Activated naive CD4-positive, alpha-beta T cell treated with anti-CD3 and anti-CD28 coated beads, Interleukin-2, amount 50 U/mL, for 16 hours (primary cell): ENCODE results near the gene NLN.

Experiments used
- DNase-seq: peaks from one replicate; pipeline ENCODE4 v3.0.0-alpha.2; 2020

NLN gene

DNA sequence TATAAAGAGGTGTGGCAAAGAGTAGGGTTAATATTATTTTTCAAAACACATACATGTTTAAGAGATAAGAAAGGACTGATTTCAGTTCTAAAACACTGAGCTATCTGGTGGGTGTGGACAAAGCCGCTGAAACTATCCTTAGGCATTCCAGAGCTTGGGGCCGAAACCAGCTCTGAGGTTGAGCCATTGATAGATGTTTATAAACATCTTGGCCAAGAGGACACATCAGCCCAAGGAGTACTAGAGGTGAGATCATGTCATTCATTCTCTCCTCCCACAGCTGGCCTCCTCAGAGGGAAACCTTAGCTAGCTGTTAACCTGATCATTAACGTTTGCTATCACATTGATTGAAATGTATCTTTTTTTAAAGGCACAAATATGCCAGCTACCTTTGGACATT lies 89.9 kb downstream of the NLN start:
- no peak for DNase-seq

DNA sequence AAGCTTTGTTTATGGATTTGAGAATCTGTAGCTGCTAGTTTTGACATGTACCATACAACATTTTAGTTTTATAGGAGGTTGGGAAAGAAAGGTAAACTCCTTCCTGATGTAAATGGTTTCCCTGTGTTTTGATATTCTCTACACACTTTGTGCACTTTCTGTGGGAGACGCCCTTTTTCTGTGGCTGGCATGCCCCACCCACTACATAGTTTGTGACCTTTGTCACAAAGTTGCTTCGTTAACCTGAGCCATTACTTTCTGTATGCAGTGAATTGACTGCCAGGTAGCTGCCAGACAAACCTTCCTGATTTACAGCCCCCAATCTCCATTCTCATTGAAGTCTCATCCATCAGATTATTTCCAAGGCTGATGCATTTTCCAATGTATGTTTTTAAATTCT lies 90.6 kb downstream of the NLN start:
- DNase-seq: no peak

DNA sequence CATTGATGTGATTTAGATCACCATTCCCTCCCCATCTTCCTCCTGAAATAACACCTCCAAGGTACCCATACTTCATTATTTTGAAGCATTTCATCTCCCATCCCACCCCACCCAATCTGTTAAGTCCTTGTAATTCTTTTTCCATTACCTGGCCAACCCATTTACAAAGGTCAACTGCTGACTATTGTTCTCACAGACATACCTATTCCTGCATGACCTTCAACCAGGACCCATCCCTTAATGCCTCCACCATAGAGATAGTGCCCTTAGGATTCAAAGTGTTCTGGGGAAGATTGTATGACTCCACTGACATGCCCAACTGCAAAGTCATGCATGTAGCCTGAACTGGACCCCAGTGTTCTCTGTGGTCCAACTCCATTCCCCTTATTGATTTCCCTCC lies 91.2 kb downstream of the NLN start:
- no peak for DNase-seq

DNA sequence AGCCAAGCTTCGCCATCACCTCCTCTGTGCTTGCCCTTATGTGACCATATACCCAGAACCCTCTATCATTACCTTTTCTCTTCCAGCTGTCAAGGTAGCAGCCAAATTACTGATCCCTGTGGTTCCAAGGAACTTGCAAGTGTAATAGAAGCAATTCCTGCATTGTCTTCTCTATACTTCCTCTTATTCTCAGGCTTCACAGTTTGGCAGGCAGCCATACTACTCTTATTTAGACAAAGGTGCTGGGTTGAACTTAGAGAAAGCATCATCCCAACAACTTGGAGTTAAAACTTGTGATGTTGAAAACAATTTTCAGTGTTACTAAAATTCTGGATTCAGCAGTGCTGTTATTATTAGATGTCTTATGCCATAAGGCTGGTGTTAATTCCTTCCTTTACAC lies 93.2 kb downstream of the NLN start:
- DNase-seq: no peak

DNA sequence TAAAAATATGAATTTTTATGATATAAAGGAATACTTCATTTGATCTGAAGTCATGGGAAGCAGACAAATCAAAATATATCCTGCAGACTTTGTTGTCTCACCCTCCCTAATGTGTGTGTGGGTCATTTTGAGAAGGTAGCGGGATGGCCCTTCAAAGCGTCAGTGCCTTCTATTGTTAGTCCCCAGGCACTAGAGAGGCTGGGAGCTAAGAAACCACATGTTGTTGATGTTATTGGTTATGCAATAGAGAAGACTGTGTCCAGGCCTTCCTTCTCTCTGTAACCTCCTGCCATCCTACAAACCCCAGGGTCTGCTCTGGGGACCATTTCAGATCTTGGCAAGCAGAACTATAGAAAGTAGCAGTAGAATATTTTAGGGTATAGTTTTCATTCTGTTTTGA lies 94.7 kb downstream of the NLN start:
- DNase-seq: no peak

DNA sequence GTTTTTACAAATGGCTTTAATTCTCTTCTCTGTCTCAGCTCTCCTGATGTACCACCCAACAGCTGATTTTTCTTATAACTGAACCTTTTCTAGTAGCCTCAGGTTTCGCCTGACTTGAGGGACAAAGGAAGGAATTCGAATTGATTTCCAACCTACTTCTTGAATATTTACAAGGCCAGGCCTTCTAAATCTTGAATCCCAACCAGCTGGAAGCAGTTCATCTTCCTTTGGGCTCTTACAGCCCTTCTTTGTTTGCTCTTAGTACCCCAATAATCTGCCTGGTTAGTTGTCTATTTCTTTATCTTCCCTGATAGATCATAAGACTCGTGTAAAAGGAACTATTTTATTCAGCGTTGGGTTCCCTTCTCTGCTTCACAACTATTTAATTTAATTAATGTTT lies 95.9 kb downstream of the NLN start:
- DNase-seq: no peak

DNA sequence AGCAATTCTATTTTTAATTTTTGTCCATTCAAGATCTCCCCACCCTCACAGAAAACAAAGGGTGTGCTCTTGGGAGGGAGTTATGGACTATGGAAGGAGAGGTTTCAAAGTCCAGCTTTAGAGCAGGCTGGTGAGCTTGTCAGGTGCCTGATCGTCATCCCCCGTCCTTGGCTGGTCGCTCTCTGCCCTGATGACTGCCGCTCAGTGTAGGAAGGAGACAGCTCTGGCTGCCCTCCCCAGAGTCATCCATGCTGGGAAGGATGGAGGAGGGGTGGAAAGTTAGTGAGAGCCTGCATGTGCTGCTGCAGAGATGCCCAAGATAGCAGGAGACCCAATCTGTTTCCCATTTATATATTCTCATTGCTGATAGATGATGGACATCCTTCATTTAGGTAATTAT lies 96.6 kb downstream of the NLN start:
- DNase-seq: no peak

DNA sequence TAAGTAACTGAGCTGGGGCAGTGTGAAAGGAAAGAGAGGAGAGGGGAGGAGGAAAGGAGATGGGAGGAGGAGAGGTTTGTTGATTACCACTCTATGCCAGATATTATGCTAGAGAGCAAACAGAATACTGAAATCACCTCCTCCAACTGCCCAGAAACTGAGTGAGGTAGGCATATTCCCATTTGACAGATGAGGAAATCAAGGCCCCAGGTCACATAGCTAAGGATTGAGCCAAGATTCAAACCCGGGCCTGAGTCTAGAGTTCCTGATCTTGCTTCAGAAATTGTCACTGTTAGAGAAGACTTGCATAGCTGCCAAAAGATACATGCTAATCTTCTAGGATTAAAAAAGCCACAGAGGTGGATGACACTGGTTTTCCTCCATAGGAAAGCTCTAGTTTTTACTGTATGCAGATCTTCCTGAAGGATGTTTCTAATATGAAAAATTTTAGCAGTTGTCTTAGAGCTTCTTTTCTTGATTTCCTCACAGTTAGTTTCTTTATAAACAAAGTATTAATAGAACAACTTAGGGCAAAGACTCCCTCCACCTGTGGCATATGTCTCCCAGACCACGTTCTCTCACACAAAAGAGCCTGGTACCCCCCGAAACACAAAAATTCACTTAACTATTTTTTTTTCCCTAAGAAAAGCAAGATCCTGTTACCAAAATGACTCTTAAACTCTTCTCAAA lies 97.4 kb downstream of the NLN start:
- no peak for DNase-seq

DNA sequence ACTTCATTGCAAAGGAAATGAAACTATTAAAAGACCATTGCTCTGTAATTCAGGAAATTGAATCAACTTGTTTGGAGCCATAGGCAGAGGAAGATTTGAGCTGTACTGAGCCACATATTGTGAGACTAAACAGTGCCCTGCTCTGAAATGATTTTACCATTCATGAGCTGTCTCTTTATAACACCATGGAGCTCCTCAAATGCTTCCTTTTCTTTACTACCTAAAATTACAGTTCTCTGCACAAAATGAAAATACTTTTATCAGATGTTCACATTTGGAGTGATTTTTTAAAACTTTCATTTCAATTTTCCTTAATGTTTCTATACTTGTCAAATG lies 97.9 kb downstream of the NLN start:
- no peak for DNase-seq

DNA sequence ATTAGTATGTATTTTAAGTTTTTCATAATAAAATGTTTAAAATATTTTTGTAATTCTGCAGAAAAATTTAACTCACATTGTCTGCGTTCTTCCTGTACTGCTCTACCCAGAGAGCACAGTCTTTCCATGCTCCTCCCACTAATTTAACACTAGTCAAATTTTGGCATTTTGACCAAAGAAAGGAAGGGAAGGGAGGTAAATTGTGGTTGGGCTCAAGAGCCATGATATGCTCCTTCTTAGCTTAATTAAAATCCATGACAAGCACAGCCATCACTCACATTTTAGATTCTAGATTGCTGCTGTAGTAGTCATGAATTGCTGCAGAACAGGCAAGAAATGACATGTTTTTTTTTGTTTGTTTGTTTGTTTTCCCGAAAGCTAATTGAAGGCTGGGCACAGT lies 98.4 kb downstream of the NLN start:
- DNase-seq: no peak

DNA sequence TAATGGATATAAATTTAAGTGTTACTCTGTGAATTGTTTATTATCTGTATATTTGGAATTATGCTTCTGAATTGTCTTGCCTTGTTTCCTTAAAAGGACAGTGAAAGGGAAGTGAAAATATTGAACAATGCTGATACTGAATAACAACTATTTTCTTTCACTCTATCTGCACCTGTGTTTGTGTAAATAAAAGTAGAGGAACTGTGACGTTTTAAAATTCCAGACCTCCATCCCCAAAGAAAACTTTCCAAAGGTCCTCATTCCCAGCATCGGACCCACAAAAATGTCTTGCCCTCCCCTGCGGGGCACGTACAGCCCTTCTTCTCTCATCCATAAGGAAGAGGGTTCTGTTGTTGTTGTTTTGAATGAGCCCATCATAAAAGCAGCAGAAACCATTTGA lies 100.0 kb downstream of the NLN start:
- no peak for DNase-seq

DNA sequence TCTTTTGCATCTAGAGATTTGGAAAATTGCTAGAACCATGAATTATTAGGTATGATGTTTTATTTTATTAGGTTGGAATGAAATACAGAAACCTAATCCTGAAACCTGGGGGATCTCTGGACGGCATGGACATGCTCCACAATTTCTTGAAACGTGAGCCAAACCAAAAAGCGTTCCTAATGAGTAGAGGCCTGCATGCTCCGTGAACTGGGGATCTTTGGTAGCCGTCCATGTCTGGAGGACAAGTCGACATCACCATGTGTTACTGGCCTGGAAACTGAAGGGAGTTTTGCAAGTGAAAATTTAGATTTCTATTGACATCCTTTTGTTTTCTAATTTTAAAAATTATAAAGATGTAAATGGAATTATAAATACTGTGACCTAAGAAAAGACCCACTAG lies 100.7 kb downstream of the NLN start:
- DNase-seq: no peak

DNA sequence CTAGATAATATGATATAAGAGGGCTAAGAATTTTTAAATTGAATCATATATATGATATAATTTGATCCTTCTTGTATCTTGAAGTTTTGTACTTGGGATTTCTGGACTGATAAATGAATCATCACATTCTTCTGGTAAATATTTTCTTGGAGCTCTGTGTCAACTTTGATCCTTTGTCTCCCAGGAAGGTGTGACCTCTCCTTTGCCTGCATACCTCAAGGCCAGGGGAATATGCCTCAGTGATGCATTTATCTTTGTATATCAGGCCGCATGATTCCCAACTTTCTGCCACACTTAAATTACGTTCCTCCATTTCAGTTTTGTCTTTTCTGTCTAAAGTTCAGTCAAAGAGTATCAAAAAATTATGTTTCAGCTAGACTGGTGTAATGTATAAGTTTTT lies 101.2 kb downstream of the NLN start:
- DNase-seq: no peak

DNA sequence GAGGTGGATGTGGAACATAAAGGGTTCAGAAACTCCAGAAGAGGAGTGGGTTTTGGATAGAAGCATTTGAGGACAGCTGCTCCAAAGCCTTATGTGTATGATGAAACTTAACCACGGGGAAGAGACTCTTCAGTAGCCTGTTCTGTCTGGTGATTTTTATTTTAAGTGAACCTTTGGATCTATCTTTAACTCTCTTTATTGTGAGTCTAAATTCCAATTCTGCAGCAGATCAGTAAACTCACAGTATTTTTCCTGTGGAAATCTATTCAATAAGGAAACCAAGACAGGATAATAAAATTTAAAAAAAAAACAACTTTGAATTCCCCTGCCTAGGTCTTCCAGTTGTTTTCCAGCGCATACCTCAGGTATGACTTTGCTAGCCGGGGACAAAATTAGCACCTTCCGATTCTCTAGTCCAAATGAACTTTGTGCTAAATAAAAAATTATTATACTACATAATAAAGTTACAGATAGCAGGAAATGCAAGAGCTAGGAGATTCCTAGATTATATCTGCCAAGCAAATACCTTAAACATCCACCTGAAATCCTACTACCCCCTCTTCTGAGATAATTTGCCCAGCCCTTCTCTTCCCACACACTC lies 101.9 kb downstream of the NLN start:
- DNase-seq: no peak

DNA sequence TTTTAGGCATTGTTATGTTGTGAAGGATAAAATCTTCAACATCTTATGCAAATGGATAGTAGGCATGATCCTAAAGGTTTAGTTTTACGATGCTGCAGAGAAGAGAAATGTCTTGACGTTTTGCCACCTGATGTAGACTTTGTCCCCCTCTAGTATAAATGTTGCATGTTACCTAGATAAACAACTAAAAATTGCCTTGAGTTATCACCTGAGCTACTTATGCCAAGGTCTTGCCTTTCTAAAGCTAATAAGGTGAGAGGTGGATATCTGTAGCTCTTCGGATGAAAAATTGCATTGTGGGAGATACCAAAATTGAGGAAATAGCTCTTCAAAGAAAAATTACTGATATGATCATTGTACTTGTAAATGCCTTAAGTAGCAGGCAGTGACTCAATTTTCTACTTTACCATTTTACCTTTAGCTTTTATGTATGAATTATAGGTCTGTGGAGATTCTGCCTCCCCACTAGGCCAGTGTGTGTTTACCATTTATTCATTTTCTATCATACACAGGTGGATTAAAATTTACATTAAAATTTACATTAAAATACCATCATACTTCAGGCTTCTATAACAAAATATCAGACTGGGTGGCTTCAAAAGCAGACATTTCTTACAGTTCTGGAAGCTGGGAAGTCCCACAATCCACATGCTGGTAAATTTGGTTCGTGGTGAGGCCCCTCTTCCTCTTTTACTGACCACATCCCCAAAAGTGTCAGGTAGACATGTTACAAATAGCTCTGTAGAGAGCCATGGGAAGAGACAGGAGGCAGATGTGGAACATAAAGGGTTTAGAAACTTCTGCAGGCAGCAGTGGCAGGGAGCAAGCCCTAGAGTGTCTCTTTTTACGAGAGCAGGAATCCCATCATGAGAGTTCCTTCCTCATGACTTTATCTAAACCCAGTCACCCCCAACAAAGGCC lies 103.7 kb downstream of the NLN start:
- no peak for DNase-seq

DNA sequence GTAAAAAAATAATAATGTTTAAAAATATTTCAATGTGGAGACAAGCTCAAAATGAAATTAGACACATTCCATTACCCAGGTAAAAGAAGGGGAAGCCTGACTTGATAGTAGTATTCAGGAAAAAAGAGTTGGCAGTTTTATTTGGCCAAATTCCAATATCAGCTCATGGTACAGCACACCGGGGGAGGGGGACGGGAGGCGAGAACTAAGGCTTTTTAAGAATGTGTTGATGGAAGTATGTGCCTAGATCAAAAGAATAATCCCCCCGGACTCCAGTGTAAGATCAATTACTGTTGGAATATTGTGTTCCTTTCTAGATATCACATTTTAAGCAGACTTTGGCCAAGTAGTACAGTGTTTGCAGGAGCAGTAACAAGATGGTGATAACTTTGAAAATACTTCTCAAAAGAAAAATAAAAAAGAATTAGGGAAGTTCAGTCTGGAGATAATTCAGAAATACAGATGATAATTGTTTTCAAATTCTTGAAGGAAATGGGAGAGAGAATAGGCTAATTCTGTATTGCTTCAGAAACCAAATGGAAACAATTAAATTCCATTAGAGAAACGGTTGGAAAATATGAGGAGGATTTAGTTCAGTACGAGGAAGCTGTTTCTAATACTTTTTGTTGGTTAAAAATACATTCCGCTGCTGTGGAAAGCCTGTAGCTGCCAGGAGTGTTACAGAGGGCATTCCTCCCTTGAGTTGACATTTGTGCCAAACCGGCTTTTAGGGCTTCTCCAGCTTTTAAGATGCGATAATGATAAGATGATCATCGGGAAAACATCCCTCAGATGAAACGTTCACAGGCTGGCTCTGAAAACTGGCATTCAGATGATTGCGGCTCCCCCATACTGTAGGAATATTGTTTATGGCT lies 106.3 kb downstream of the NLN start:
- DNase-seq: no peak

DNA sequence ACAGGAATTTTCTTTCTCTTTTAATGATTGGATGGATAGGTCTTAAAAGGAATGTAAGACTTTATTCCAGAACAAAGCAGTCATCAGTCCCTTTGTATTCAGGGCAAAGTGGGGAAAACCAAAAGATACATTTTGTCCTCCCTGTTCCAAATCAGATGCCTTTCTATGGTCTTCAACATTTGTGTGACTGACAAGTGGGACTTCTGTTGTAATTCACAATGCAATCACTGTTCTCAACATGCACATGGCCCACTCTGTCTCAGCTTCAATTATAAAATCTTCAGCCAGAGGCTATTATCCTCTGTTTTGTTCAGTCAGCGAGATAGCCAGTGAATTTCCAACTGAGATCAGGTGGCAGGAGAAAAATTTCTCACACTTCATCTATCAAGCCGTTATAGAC lies 108.9 kb downstream of the NLN start:
- no peak for DNase-seq

DNA sequence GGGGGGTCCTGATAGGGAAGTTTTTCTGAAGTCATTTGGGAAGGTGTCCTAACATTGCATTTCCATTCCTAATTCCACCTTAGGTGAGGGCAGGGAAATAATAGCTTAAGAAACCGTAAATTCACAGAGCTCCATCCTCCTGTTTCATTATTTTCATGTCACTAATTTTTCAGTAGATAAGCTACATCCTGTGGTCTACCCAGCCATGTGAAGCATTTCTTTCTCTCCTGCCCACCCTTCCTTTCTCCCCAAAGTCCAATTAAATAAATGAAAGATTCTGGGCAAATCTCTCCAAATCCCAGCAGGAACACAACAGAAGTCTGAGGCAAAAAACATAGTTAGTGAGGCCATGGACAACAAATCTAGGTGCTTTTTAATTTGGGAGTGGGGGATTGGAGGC lies 109.3 kb downstream of the NLN start:
- no peak for DNase-seq

DNA sequence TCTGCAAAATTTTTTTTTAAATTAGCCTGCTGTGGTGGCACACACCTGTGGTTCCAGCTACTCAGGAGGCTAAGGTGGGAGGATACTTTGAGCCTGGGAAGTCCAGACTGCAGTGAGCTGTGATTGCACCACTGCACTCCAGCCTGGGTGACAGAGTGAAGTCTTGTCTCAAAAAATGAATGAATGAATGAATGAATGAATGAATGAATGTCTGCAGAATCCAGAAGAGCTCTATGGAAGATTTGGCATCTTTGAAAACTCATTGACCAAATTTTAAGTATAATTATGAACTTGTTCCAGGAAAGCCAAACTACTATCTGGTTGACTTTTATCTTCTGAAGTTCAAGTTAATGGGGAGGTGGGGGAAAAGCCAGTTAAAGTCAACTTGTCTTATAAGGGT lies 110.1 kb downstream of the NLN start:
- DNase-seq: no peak

DNA sequence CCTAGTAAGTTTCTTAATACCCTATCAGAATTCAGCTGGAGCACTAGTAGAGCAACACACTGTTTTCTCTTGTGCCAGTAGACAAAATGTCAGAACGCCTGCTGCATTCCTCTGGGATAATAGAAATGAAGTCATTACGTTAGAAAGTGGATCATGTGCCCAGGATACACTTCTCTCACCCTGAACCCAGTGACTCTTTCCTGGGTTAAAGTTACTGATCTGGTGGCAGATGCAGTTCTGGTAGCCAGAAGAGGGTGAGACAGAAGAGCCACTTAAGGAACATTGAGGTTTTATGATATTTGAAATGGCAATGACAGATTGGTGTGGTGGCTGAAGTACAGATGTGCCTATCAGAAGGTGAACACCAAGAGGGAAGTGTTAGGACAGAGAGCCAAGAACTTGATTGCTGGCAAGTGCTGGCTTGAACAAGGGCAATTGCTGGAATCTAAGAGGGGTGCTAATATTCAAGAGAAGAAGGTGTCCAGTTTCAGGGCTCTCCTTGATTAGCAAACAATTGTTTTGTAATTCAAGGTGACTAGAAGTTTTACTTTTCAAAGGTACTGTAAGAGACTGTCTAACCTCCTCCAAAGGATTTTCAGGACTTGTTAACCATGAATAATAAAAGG lies 110.7 kb downstream of the NLN start:
- DNase-seq: no peak

DNA sequence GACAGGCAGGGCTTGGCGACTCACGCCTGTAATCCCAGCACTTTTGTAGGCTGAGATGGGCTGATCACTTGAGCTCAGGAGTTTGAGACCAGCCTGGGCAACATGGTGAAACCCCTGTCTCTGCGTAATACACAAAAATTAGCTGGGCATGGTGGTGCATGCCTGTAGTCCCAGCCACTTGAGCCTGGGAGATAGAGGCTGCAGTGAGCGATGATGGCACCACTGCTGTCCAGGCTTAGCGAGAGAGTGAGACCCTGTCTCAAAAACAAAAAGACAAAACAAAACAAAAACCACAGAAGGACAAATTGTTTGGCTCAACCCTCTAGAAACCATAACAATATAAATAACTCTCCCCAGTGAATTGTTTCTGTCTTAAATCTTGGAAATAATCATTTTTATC lies 111.8 kb downstream of the NLN start:
- no peak for DNase-seq

DNA sequence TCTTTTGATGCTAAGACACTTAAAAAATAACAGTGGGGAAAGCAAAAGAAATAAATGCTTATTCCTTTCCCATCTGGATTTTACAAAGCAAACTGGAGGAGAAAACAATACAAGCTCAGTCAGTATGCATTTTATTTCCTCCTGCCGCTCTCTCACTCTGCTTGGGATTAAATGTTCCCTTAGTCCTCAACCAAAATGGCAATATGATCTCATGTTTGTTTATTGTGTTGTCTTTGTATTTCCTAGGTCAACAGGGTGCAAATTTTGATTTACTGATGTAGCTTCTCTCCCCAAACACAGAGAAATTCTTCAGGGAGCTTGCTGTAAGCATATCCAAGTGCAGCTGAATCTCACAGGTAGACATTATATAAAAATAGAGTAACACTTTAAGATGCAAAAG lies 112.3 kb downstream of the NLN start:
- DNase-seq: no peak

DNA sequence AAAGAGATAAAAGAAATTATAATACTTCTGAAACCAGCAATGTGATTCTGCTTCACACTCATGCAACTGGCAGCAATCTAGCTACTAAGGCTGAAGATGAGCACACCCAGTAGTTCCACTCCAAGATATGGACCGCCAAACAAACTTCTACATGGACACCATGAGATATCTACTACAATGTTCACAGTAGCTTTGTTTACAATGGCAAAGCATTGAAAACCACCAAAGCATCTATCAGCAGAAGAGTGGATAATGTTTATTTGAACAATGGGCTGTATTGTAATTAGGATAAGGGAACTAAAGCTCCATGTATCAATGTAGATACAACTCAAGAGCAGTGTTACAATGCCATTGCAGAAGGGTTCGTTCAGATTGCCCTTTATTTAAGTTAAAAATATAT lies 113.2 kb downstream of the NLN start:
- no peak for DNase-seq
